Endothelial cell of umbilical vein (primary cell): ENCODE data around the gene LRRK1.

ENCODE experiments used
- CTCF ChIP-seq, 2 donors: IDR thresholded peaks; 1 replicate in 1 of 2; 2 replicates in 1 of 2; pipeline ENCODE4 v1.5.1; 2011; ENCODE audit warnings: low read length in 2 of 2, mild to moderate bottlenecking in 2 of 2, moderate library complexity in 2 of 2, control low read depth in 1 of 2, inconsistent platforms in 1 of 2, low read depth in 1 of 2; ENCODE audit not compliant: insufficient read depth in 1 of 2; ENCODE audit errors: extremely low read depth in 1 of 2
- FOS ChIP-seq: IDR thresholded peaks from 2 replicates; pipeline ENCODE4 v1.6.1; 2011; ENCODE audit warnings: mild to moderate bottlenecking, low read length, moderate library complexity, borderline replicate concordance; ENCODE audit not compliant: insufficient read depth
- POLR2A ChIP-seq: IDR thresholded peaks from 2 replicates; pipeline ENCODE4 v1.6.1; 2012; ENCODE audit warnings: low read depth, mild to moderate bottlenecking, control low read depth, low read length

GRCh38 chr15:101014921-101015841 is 96.0 kb downstream of the LRRK1 start:
- TF ChIP-seq FOS (no peak), CTCF (IDR thresholded peaks at IDR 0.05; ENCODE audit: extremely low read depth in 1 of 2, insufficient read depth in 1 of 2, low read depth in 1 of 2, low read length in 2 of 2) (peak; percentile 83 to 90), POLR2A (no peak)
